GM12874 (cell line): ENCODE measurements around the gene TNFSF11.

Source experiments
- CTCF ChIP-seq: IDR thresholded peaks from 2 replicates; pipeline ENCODE4 v1.5.1; 2011; ENCODE audit warnings: low read depth, mild to moderate bottlenecking, control low read depth, low read length, moderate library complexity; ENCODE audit not compliant: insufficient read depth

TNFSF11 gene

GRCh38 chr13:42617221-42617620 lies 43.3 kb downstream of the TNFSF11 start:
- TF ChIP-seq CTCF: no peak

- no peak for TF ChIP-seq CTCF
These were observed 50.0 kb downstream of the TNFSF11 start for GRCh38 chr13:42623916-42624315.

GRCh38 chr13:42625611-42626010 lies 51.7 kb downstream of the TNFSF11 start:
- TF ChIP-seq CTCF: no peak

DNA sequence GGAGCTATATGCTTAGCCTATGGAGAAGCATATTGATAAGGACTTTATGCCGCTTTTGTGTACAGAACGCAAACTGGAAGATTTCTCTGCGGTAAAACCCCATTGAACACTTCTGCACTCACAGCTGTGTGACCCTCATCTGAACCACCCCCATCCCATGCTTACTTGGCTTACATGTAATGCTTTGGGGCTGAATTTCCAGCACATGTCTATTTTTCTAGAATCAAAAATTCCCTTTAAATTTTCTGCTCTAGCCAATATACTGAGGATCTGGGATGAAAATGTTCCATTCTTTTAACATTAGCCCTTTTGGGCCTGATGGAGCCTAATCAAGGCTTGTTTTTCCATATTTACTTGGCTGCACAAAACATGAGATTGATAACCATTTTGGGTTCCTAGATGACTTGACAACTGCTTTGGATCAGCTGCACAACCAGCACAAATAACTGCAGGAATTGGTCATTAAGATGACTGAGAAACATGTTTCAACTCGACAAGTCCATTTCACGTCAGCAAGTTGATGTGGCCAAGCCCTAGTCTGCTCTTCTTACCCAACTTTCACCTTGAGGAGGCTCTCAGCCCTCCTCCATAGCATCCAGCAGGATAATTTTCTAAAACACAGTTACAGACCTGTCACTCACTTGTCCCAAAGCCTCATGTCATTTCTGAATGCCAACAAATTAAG lies 52.4 kb downstream of the TNFSF11 start:
- no peak for TF ChIP-seq CTCF

GRCh38 chr13:42628666-42629065 lies 54.7 kb downstream of the TNFSF11 start:
- no peak for TF ChIP-seq CTCF

DNA sequence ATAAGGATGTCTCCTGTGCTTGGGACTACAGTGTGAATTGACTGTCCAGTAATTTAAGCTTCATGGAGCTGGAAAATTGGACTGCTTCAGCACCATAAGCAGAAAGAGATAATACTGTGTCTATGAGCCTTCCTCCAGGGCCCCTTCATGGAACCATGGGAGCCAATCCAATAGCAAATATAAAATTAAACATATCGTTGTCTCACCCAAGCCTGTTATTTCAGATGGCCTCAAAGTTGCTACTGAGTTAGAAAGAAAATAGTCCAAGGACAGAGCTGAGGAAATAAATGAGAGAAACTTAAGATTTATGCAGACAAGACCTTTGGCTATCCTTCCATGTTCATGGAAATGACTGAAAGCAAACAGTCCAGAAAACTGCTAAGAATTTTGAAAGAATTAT lies 57.2 kb downstream of the TNFSF11 start:
- TF ChIP-seq CTCF: no peak

DNA sequence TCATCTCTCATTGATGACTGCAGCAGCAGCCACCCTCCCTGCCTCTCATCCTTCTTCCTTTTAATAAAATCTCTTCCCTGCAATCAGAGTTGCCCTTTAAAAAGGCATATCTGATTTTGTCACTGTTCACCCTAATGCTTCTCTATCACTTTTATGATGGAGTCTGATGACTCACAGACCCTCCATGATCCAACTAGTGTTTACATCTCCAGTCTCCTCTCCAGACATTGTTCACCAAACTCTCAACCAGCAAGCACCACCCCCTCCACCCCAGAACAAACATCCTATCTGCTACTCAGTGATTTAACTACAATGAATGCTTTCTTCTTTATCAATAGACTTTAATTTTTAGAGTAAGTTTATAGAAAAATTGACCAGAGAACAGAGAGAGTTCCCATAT lies 59.5 kb downstream of the TNFSF11 start:
- TF ChIP-seq CTCF: no peak
